CD14-positive monocyte (primary cell): Measurements from ENCODE around the gene NYAP1. TPM values are rescaled to one million over a fixed set of nuclear protein-coding genes. Genes with fewer than 3 reads are reported as not detected.
A peak's percentile ranks its signal among the peaks of the same experiment; 100 is the strongest.
"Not testable (repeated sequence)": the region's sequence is repeated elsewhere in the genome, so short reads cannot be mapped to it uniquely, and the experiment has no call there.

Experiments used
- DNase-seq, 3 donors: peaks; one replicate each; pipeline ENCODE4 v3.0.0-alpha.2; 2011 to 2022
- H2AFZ ChIP-seq: 2 replicates; pipeline ENCODE4 v1.6.0; 2012; ENCODE audit warnings: mild to moderate bottlenecking, low read depth, low read length, inconsistent platforms; ENCODE audit not compliant: insufficient read depth, poor library complexity, severe bottlenecking
- H3K27ac ChIP-seq, 2 donors: 1 replicate in 1 of 2; 2 replicates in 1 of 2; pipeline ENCODE4 v1.5.1; 2012 to 2013; ENCODE audit warnings: low read length in 2 of 2, control low read depth in 1 of 2, inconsistent platforms in 1 of 2, low read depth in 1 of 2, mild to moderate bottlenecking in 1 of 2
- H3K27me3 ChIP-seq, 2 donors: one replicate each; pipeline versions ENCODE4 v1.6.0 to v1.6.1; 2011 to 2013; ENCODE audit warnings: low read length in 2 of 2; ENCODE audit not compliant: control insufficient read depth in 2 of 2, insufficient read depth in 2 of 2
- H3K36me3 ChIP-seq, 2 donors: replicated peaks in 1 of 2; 1 replicate in 1 of 2; 2 replicates in 1 of 2; pipeline versions ENCODE4 v1.5.1 to v1.6.1; 2012 to 2013; ENCODE audit warnings: low read length in 2 of 2, control low read depth in 1 of 2, inconsistent platforms in 1 of 2, mild to moderate bottlenecking in 1 of 2; ENCODE audit not compliant: insufficient read depth in 2 of 2, control insufficient read depth in 1 of 2
- H3K4me1 ChIP-seq, 2 donors: 1 replicate in 1 of 2; 2 replicates in 1 of 2; pipeline versions ENCODE4 v1.5.1 to v1.6.1; 2012 to 2013; ENCODE audit warnings: low read length in 2 of 2, control low read depth in 1 of 2, inconsistent platforms in 1 of 2, mild to moderate bottlenecking in 1 of 2, moderate library complexity in 1 of 2; ENCODE audit not compliant: insufficient read depth in 2 of 2, control insufficient read depth in 1 of 2
- H3K4me2 ChIP-seq: replicated peaks from 2 replicates; pipeline ENCODE3; 2012; ENCODE audit warnings: low read length, moderate library complexity, mild to moderate bottlenecking; ENCODE audit not compliant: poor library complexity, severe bottlenecking; ENCODE audit errors: extremely low read depth
- H3K4me3 ChIP-seq, 3 experiments: fragments of 200-600 bp in 1 of 3; sonication (generic) in 1 of 3; replicated peaks in 1 of 3; 1 replicate in 2 of 3; 2 replicates in 1 of 3; pipeline ENCODE4 v1.5.1; 2011 to 2013; ENCODE audit warnings: low read length in 3 of 3, mild to moderate bottlenecking in 3 of 3, control low read depth in 2 of 3, low read depth in 2 of 3, inconsistent platforms in 1 of 3, moderate library complexity in 1 of 3
- H3K79me2 ChIP-seq: 2 replicates; pipeline ENCODE4 v1.6.0; 2012; ENCODE audit warnings: mild to moderate bottlenecking, control low read depth, inconsistent platforms, low read length, moderate library complexity; ENCODE audit not compliant: insufficient read depth
- H3K9ac ChIP-seq: 2 replicates; pipeline ENCODE4 v1.6.0; 2017; ENCODE audit warnings: low read length, mild to moderate bottlenecking; ENCODE audit not compliant: insufficient read depth, poor library complexity, severe bottlenecking
- H3K9me3 ChIP-seq, 2 donors: replicated peaks in 1 of 2; 1 replicate in 1 of 2; 2 replicates in 1 of 2; pipeline versions ENCODE4 v1.5.1 to v1.6.1; 2012 to 2013; ENCODE audit warnings: low read length in 2 of 2, control low read depth in 1 of 2; ENCODE audit not compliant: control insufficient read depth in 1 of 2, insufficient read depth in 1 of 2
- H4K20me1 ChIP-seq: 2 replicates; pipeline ENCODE4 v1.6.0; 2012; ENCODE audit warnings: mild to moderate bottlenecking, low read length, control low read depth, moderate library complexity; ENCODE audit not compliant: insufficient read depth
- H3K27ac Mint-ChIP-seq, 7 donors: one replicate each; pipeline ENCODE4 v1.8.0; 2020; ENCODE audit warnings: mild to moderate bottlenecking in 7 of 7, mixed read lengths in 7 of 7, moderate library complexity in 6 of 7, inconsistent platforms in 2 of 7
- H3K27me3 Mint-ChIP-seq, 3 donors: one replicate each; pipeline ENCODE4 v1.8.0; 2021 to 2022; ENCODE audit warnings: low read depth in 3 of 3, mild to moderate bottlenecking in 3 of 3, mixed read lengths in 3 of 3, moderate library complexity in 3 of 3, inconsistent platforms in 1 of 3
- H3K36me3 Mint-ChIP-seq, 2 donors: one replicate each; pipeline ENCODE4 v1.8.0; 2020; ENCODE audit warnings: mixed read lengths in 2 of 2, inconsistent platforms in 1 of 2, mild to moderate bottlenecking in 1 of 2
- H3K4me1 Mint-ChIP-seq: one replicate; pipeline ENCODE4 v1.8.0; 2020; ENCODE audit warnings: mild to moderate bottlenecking, mixed read lengths
- H3K4me3 Mint-ChIP-seq, 2 donors: one replicate each; pipeline ENCODE4 v1.8.0; 2020; ENCODE audit warnings: mild to moderate bottlenecking in 2 of 2, mixed read lengths in 2 of 2, moderate library complexity in 1 of 2
- H3K9me3 Mint-ChIP-seq, 7 donors: one replicate each; pipeline ENCODE4 v1.8.0; 2020 to 2022; ENCODE audit warnings: mixed read lengths in 7 of 7, mild to moderate bottlenecking in 6 of 7, moderate library complexity in 6 of 7, inconsistent platforms in 2 of 7
- WGBS: methylation state at CpG from one replicate; pipeline ENCODE4 v1.1.5; 2013; ENCODE audit warnings: missing lambda C conversion rate; ENCODE audit not compliant: insufficient coverage; 5-methylcytosine and 5-hydroxymethylcytosine counted together
- intact Hi-C, 2 donors: fragments of 100-400 bp; cut with micrococcal nuclease; formaldehyde crosslinking; loops; one replicate each; pipeline versions ENCODE4 v1.15.0 to v1.15.1; 2023
- polyA plus RNA-seq, 3 donors: library from polyadenylated mRNA; depleted of rRNA in 1 of 3; unstranded in 2 of 3; stranded (reverse) in 1 of 3; fragments of 300-500 nt in 2 of 3; fragments of >200 nt in 1 of 3; fragmentation: Illumina TruSeq in 2 of 3; gene quantifications; 1 replicate in 2 of 3; 2 replicates in 1 of 3; pipeline ENCODE4 v1.2.3, GENCODE V29; 2012 to 2021
- TF ChIP-seq, protein P1 (sequence below): fragments of 200-600 bp; IDR thresholded peaks from one replicate; pipeline ENCODE4 v1.8.0; 2022; ENCODE audit warnings: antibody characterized with exemption, mild to moderate bottlenecking

The NYAP1 gene
- polyA plus RNA-seq, 3 donors = not detected

DNA sequence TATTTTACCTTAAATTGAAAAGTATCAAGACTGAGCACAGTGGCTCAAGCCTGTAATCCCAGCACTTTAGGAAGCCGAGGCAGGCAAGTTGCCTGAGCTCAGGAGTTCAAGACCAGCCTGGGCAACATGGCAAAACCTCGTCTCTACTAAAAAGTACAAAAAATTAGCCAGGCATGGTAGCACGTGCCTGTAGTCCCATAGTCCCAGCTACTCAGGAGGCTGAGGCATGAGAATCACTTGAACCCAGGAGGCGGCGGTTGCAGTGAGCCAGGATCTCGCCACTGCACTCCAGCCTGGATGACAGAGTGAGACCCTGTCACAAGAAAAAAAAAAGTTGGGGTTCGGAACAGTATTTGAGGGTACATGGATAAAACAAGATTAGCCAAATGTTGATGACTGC, 44.5 kb upstream of the NYAP1 start:
- not testable (repeated sequence) for H3K9me3 Mint-ChIP-seq, H2AFZ ChIP-seq, H3K27ac ChIP-seq, H3K9me3 ChIP-seq, H3K36me3 Mint-ChIP-seq, H3K36me3 ChIP-seq, H3K4me2 ChIP-seq, H3K9ac ChIP-seq, H4K20me1 ChIP-seq, H3K27me3 ChIP-seq, H3K4me3 Mint-ChIP-seq, DNase-seq, H3K27me3 Mint-ChIP-seq, H3K4me3 ChIP-seq
- peaks cover 21% of the 10 kb centered on the region for H3K79me2 ChIP-seq
- peaks cover 20 to 29% of the 10 kb centered on the region in 2 donors for H3K4me1 ChIP-seq
- 100% methylated on average over 5 of the region's 7 CpGs for WGBS
- Mint-ChIP-seq H3K27ac (peak overlapping the region in 2 of 7 donors; percentile 21 to 40), H3K4me1 (peaks cover 22% of the 10 kb centered on the region)
- intact Hi-C loops = loop anchor here in 1 of 2 donors (10.0 kb wide), 1 partner anchor 236 kb away; the partner anchor contains the start of gene GNB2

DNA sequence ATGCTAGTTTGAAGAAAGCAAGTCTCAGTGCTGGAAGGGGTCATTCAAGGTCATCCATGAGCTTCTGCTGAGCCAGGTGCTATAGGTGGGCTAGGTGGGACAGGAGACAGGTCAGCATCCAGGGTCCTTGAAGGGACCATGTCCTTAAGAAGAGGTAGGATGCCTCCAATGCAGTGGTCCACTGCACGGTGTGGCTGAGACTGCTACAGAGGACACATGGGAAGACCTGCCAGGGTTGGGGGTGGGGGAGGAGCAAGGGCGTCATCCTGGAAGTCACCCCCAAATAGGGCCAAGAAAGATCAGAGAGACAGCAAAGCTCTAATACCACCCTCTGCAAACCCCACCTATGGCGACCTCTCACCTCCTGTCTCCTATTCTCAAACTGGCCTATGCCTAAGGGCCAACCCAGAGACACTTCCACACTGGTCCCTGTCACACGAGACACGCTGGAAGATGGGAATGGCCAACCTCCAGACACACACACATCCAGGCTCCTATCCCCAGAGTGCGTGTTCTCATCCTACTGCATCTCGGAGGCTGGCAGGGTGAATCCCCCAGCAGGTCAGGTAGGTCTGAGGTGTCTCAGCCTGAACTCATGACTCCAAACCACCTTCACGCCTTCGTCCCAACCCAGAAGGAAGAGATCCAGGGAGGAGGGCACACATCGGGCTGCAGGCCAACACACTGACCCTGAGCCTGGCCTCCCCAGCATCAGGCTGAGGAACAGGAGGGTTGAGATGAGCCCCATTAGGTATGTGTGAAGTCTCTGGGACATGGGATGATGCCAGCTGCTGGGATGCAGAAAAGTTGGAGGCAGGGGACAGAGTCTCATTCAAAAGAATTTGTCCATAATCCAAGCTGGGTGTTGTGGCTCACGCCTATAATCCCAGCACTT, 41.8 kb upstream of the NYAP1 start:
- Histone ChIP-seq H3K27ac (no peak overlapping the region), H2AFZ (no peak overlapping the region), H4K20me1 (no peaks in the 10 kb centered on the region), H3K9ac (no peak overlapping the region), H3K4me3 (no peak overlapping the region), H3K4me2 (no peak overlapping the region), H3K27me3 (no peaks in the 10 kb centered on the region), H3K9me3 (no peaks in the 10 kb centered on the region), H3K36me3 (no peaks in the 10 kb centered on the region), H3K4me1 (peaks cover 25 to 27% of the 10 kb centered on the region in 2 donors), H3K79me2 (no peaks in the 10 kb centered on the region)
- H3K27ac Mint-ChIP-seq = peak overlapping the region in 2 of 7 donors; percentile 13 to 58
- no peak for DNase-seq
- intact Hi-C loops = no loop called here
- peaks cover 0 to 1% (median 0%) of the 10 kb centered on the region in 3 donors for H3K27me3 Mint-ChIP-seq
- H3K4me1 Mint-ChIP-seq = peaks cover 29% of the 10 kb centered on the region
- H3K4me3 Mint-ChIP-seq = no peak overlapping the region
- H3K36me3 Mint-ChIP-seq = peaks cover 0 to 2% of the 10 kb centered on the region in 2 donors
- 89% methylated on average over 8 of the region's 11 CpGs for WGBS
- H3K9me3 Mint-ChIP-seq = peaks cover 0 to 2% (median 0%) of the 10 kb centered on the region in 7 donors
- TF ChIP-seq, protein P1, sequence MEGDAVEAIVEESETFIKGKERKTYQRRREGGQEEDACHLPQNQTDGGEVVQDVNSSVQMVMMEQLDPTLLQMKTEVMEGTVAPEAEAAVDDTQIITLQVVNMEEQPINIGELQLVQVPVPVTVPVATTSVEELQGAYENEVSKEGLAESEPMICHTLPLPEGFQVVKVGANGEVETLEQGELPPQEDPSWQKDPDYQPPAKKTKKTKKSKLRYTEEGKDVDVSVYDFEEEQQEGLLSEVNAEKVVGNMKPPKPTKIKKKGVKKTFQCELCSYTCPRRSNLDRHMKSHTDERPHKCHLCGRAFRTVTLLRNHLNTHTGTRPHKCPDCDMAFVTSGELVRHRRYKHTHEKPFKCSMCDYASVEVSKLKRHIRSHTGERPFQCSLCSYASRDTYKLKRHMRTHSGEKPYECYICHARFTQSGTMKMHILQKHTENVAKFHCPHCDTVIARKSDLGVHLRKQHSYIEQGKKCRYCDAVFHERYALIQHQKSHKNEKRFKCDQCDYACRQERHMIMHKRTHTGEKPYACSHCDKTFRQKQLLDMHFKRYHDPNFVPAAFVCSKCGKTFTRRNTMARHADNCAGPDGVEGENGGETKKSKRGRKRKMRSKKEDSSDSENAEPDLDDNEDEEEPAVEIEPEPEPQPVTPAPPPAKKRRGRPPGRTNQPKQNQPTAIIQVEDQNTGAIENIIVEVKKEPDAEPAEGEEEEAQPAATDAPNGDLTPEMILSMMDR = no peak
